Breast epithelium (tissue), 4 donors: Measurements from ENCODE around the gene PALMD. TPM values are rescaled to one million over a fixed set of nuclear protein-coding genes. Genes with fewer than 3 reads are reported as not detected.

Source experiments
- DNase-seq, 2 donors: peaks; one replicate each; pipeline ENCODE4 v3.0.0-alpha.2; 2019; ENCODE audit warnings: low spot score in 2 of 2
- H3K27ac ChIP-seq, 2 donors: fragments of 200-600 bp; sonication (generic) in 1 of 2; one replicate each; pipeline ENCODE4 v1.5.1; 2016 to 2019; ENCODE audit warnings: mild to moderate bottlenecking in 1 of 2
- H3K27me3 ChIP-seq, 2 donors: fragments of 200-600 bp; sonication (generic) in 1 of 2; one replicate each; pipeline versions ENCODE4 v1.5.1 to v1.6.0; 2017 to 2019; ENCODE audit warnings: control low read depth in 1 of 2, mild to moderate bottlenecking in 1 of 2
- H3K36me3 ChIP-seq: fragments of 200-600 bp; one replicate; pipeline ENCODE4 v1.5.1; 2019
- H3K4me1 ChIP-seq, 2 donors: fragments of 200-600 bp; sonication (generic); one replicate each; pipeline ENCODE4 v1.5.1; 2016 to 2019; ENCODE audit warnings: control low read depth in 1 of 2
- H3K4me3 ChIP-seq, 3 donors: fragments of 200-600 bp; sonication (generic); 1 replicate in 2 of 3; 2 replicates in 1 of 3; pipeline ENCODE4 v1.5.1; 2016 to 2019; ENCODE audit warnings: mild to moderate bottlenecking in 3 of 3, moderate library complexity in 2 of 3
- H3K9me3 ChIP-seq, 2 donors: fragments of 200-600 bp; sonication (generic) in 1 of 2; one replicate each; pipeline ENCODE4 v1.5.1; 2016 to 2019; ENCODE audit warnings: control low read depth in 1 of 2
- POLR2A ChIP-seq: fragments of 450-650 bp; IDR thresholded peaks from one replicate; pipeline ENCODE4 v1.6.1; 2016; ENCODE audit warnings: antibody characterized with exemption, mild to moderate bottlenecking, moderate library complexity
- POLR2AphosphoS5 ChIP-seq, 3 donors: sonication (generic); formaldehyde crosslinking; IDR thresholded peaks; one replicate each; pipeline ENCODE4 v1.6.1; 2017; ENCODE audit warnings: antibody characterized with exemption in 3 of 3
- intact Hi-C: fragments of 100-400 bp; cut with DNase I; formaldehyde crosslinking; loops from one replicate; pipeline ENCODE4 v1.15.1; 2023; ENCODE audit warnings: low total_unique reads
- total RNA-seq, 3 donors: library from RNA; depleted of rRNA; stranded (reverse); fragments of >200 nt; gene quantifications; one replicate each; pipeline ENCODE4 v1.1.0, GENCODE V29; 2016
- TF ChIP-seq, protein P1 (sequence below), 3 donors: fragments of 450-650 bp; IDR thresholded peaks; one replicate each; pipeline ENCODE4 v1.5.1; 2016 to 2017; ENCODE audit warnings: antibody characterized with exemption in 3 of 3, mild to moderate bottlenecking in 3 of 3, moderate library complexity in 3 of 3

PALMD gene
- total RNA-seq, 3 donors from 2014 or later: 35.3 to 96.7 (median 77.7) TPM

DNA sequence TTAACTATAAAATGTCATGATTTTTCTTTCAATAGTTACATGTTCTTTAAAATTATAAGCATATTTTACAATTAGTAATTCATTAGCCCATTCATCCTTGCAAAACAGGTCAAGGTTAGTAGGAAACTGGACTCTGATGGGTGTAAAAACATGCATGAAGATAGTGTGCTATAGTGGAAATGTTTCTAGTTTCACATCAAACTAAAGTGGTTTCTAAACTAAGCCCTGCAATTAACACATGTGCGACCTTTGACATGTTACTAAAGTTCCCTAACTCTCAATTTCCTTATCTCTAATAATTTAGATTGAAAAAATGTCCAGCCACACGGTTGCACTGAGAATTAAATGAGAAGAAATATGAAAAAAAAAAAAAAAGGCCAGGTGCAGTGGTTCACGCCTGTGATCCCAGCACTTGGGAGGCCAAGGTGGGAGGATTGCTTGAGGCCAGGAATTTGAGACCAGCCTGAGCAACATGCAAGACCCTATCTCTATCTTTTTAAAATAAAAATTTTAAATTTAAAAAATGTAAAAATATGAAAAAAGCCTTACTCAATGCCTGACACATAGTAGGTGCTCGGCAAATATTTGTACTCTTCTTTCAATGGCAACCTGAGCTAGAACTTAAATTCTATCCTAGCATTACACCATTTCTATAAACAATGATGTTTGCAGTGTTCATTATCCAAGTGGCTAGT is 44.1 kb upstream of the PALMD start:
- H3K36me3 ChIP-seq: no peaks in the 10 kb centered on the region
- no peak for DNase-seq
- H3K27ac ChIP-seq: no peak overlapping the region
- TF ChIP-seq, protein P1, sequence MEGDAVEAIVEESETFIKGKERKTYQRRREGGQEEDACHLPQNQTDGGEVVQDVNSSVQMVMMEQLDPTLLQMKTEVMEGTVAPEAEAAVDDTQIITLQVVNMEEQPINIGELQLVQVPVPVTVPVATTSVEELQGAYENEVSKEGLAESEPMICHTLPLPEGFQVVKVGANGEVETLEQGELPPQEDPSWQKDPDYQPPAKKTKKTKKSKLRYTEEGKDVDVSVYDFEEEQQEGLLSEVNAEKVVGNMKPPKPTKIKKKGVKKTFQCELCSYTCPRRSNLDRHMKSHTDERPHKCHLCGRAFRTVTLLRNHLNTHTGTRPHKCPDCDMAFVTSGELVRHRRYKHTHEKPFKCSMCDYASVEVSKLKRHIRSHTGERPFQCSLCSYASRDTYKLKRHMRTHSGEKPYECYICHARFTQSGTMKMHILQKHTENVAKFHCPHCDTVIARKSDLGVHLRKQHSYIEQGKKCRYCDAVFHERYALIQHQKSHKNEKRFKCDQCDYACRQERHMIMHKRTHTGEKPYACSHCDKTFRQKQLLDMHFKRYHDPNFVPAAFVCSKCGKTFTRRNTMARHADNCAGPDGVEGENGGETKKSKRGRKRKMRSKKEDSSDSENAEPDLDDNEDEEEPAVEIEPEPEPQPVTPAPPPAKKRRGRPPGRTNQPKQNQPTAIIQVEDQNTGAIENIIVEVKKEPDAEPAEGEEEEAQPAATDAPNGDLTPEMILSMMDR (IDR thresholded peaks at IDR 0.05): no peak
- TF ChIP-seq POLR2A: no peak
- TF ChIP-seq POLR2AphosphoS5 (IDR thresholded peaks at IDR 0.05): no peak
- no peaks in the 10 kb centered on the region for H3K4me1 ChIP-seq
- no peaks in the 10 kb centered on the region for H3K9me3 ChIP-seq
- no peak overlapping the region for H3K4me3 ChIP-seq
- intact Hi-C loops: no loop called here
- H3K27me3 ChIP-seq: no peaks in the 10 kb centered on the region

DNA sequence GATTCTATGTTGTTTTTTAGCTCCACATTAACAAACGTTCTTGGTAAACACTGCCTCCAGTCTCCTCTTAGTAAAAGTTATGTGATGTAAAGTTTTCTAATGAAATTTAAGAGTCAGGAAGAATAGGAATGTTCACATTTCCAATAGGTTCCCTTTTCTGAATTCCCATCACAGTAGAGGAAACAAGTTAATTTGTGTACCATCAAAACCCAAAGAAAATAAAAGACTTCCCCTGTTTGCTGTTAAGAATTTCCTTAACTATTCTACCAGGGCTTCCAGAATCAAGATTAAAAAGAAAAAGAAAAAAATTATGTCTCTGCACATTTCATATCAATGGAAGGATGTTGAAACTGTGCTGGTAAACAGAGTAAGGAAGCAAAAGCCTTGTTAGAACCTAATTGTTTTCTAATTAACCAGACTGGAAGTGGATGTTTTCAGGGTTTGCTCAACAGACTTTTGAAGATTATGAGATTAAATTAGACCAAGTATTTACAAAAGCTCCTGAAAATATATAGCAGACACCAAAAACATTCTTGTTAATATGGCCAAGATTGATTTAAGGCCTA is 43.4 kb upstream of the PALMD start:
- Histone ChIP-seq H3K9me3 (peaks cover 0 to under 1% of the 10 kb centered on the region in 2 donors), H3K27me3 (no peaks in the 10 kb centered on the region), H3K4me3 (no peak overlapping the region), H3K4me1 (no peaks in the 10 kb centered on the region), H3K36me3 (no peaks in the 10 kb centered on the region), H3K27ac (no peak overlapping the region)
- intact Hi-C loops: no loop called here
- TF ChIP-seq, protein P1 (IDR thresholded peaks at IDR 0.05): no peak
- no peak for TF ChIP-seq POLR2A
- TF ChIP-seq POLR2AphosphoS5 (IDR thresholded peaks at IDR 0.05): no peak
- no peak for DNase-seq

DNA sequence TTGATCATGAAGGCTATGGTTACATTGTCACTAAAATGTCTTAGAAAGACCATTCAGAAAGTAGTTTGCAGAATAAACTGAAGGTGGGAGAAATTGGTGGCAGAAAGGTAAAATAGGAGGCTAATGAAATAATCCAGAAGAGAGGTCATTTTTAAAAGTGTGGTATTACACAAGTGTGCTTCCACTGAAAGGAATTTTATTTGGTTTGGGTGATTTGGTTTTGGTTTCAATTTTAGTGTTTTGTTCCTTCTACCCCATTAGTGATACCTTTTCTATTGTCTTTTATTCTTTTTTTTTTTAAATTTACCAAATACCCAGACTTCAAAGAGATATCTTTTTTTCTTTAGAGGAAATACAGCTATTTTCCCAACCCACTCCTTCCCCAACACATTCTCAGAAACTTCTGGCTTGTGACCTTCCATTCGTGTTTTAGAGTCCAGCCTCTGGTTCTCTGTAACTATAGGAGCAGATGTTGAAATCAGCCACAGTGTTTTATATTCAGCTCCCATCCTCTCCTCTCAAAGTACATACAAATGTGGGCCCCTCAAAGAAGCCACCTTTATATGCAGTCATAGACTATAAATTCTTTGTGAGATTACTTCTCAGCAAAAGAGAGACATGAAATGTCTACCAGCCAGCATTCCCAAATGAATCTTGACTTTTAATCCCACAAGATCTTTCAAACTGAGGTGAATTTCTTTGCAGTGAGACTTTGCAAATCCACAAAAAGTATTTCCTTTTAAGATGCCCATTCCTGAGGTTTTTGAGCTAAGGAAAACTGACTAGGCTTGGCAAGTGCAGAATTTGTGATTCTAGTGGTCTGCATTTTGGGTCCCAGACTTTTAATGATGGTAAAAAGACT is 42.0 kb upstream of the PALMD start:
- no peaks in the 10 kb centered on the region for H3K4me1 ChIP-seq
- no peaks in the 10 kb centered on the region for H3K36me3 ChIP-seq
- intact Hi-C loops: no loop called here
- TF ChIP-seq POLR2AphosphoS5 (IDR thresholded peaks at IDR 0.05): no peak
- TF ChIP-seq, protein P1 (IDR thresholded peaks at IDR 0.05): no peak
- no peak for TF ChIP-seq POLR2A
- no peaks in the 10 kb centered on the region for H3K27me3 ChIP-seq
- peaks cover 0 to 5% of the 10 kb centered on the region in 2 donors for H3K9me3 ChIP-seq
- DNase-seq: no peak
- peak overlapping the region in 1 of 3 donors; percentile 7 for H3K4me3 ChIP-seq
- peak overlapping the region in 1 of 2 donors; percentile 59 for H3K27ac ChIP-seq

DNA sequence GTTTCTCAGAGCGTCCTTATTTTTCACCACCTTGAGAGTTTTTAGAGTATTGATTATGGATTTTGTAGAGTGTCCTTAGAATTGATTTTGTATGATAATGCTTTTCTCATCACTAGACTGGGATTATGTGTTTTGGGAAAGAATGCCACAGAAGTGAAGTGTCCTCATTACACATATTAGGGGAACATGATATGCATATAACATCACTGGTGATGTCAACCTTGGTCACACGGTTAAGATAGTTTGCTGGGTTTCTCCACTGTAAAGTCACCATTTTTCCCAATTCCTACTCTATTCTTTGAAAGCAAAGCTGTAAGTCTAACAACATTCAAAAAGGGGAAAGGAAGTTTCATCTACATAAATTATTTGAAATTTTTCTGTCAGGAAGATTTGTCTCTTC is 39.6 kb upstream of the PALMD start:
- no peaks in the 10 kb centered on the region for H3K36me3 ChIP-seq
- peaks cover 0 to 5% of the 10 kb centered on the region in 2 donors for H3K9me3 ChIP-seq
- H3K4me1 ChIP-seq: no peaks in the 10 kb centered on the region
- TF ChIP-seq, protein P1 (IDR thresholded peaks at IDR 0.05): no peak
- TF ChIP-seq POLR2AphosphoS5 (IDR thresholded peaks at IDR 0.05) (no peak), POLR2A (no peak)
- H3K27me3 ChIP-seq: no peaks in the 10 kb centered on the region
- H3K27ac ChIP-seq: no peak overlapping the region
- no peak for DNase-seq
- no peak overlapping the region for H3K4me3 ChIP-seq
- intact Hi-C loops: no loop called here

DNA sequence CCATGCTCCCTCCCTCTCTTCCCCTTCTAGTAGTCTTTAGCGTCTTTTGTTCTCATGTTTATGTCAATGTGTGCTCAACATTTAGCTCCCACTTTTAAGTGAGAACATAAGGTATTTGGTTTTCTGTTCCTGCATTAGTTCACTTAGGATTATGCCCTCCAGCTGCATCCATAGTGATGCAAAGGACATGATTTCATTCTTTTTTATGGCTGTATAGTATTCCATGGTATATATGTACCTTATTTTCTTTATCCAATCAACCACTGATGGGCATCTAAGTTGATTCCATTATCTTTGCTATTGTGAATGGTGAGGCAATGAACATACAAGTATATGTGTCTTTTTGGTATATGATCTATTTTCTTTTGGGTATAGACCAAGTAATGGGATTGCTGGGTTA is 38.3 kb upstream of the PALMD start:
- Histone ChIP-seq H3K27me3 (no peaks in the 10 kb centered on the region), H3K4me1 (no peaks in the 10 kb centered on the region), H3K27ac (no peak overlapping the region), H3K4me3 (no peak overlapping the region), H3K36me3 (no peaks in the 10 kb centered on the region), H3K9me3 (peaks cover 0 to 5% of the 10 kb centered on the region in 2 donors)
- no peak for DNase-seq
- TF ChIP-seq POLR2AphosphoS5 (IDR thresholded peaks at IDR 0.05) (no peak), POLR2A (no peak)
- TF ChIP-seq, protein P1 (IDR thresholded peaks at IDR 0.05): no peak
- intact Hi-C loops: no loop called here
